ENCODE measurements around the gene DPYD.

DPYD gene

DNA sequence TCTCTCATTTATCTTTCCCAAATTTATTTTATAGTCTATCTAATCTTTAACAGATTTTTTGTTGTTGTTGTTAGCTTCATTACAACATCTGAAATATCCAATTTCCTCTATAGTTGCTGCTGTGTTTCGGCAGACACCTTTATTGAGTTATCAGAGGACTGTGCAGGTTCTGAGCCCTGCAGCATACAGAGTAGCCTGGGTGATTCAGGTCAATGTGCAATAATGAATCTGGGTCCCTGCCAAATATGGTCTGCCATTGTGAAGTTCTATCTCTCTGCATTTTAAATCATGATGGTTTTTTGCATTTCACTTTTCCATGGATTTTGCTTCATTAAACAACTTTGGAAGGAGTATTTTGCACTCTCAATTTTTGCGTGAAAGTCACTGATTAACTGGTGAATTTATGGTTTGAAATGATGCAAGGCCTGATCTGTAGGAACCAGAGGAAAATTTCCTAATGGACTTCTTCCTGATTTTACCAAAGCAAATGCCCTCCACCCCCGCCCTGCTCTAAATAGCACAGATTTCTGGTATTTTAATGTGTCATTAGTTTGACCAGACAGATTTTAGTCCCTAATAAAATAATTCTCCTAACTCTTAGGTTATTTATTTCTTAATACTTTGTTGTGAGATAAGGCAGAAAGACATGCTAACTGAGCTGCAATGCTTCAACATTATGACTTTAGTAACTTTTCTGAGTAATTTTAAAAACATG is 797.0 kb downstream of the DPYD start:
- DNase-seq: no peak

DNA sequence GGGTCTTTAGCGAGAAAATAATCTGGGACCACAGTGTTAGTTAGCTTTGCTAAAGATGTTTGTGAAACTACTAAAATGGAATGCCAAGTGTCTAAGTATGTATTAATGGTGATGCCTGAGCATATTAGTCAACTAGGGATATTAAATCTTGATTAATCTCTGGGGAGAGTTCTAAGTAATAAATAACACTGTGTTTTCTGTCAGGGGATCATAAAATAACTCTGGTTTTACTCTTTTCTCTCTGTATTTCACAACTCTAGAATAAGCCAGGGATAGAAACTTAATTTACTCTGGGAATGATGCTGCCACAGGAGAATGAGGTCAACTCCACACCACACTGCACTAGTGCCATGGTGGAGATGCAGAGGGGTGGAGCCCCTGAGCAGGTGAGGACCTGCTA is 800.0 kb downstream of the DPYD start:
- DNase-seq: no peak

DNA sequence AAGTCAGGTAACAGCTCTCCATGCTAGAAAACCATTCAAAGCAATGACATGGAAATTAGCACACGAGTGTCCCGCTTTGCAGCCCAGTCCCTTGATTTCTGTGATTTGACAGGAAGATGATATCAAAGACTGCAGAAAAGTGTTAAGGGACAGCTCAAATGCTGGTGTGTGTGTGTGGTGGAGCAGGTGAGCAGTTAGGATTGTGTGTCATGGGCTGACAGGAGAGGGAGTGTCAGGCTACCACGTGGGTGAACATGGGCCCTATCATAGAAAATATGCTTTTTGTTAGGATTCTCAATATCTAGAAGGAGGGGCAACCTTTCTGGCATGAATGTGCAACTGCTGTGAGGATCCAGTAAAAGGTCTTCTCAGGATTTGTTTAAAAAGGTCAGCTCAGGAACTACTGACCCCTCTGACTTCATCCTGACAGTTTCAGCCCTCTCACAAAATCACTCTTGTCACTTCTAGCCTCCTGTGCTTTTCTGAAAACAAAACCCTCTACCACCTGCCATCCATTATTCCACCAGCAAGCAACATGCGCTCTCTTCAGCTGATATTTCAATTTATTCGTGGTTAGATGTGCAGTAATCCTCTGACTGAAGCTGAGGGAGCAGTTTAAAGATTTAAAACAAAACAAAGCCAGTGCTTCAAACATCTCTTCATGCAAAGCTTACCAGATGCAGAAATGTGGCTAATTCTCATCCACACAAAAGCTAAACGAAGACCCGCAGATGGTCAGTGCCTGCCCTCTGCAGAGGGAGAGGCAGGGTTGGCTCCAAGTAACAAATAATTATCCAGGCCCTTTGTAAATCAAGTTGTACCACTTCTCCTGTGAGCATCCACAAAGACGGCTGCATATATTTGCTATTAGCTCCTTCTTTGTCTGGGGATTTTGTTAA is 801.3 kb downstream of the DPYD start:
- no peak for DNase-seq

DNA sequence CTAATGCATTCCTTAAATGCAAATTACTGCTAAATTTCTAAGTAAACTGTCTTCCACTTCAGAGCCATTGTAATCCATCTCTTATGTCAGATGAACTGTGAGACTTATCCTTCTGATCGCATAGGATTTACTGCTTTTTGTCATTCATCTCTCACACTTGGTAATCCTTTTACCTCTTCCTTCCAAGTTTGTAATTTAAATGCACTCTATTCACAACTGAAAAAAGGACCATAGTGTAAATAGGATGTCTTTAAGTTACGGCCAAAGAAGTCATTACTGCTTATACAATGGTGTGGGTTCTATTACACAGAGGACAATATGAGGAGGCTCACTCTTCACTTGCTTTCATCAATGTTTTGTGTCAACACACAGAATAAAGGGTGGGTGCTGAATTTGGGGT is 806.0 kb downstream of the DPYD start:
- no peak for DNase-seq

DNA sequence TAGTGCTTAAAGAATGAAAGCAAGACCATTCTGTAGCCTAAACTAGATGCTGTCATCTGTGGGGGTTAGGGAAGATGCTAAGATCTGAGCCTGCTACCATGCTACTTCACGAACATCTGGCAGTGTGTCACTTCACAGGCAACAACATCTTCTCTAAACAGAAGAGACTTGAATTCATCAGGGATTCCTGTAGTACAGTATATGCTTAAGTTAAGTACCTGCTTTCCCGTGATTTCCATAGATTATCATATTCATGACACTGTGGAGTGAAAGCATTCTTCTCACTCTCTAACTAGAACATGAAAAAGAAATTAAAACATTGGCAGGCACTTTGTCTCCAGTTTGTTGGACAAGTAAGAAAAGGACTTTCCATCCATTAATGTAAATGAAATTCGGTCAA is 808.4 kb downstream of the DPYD start:
- DNase-seq: no peak

DNA sequence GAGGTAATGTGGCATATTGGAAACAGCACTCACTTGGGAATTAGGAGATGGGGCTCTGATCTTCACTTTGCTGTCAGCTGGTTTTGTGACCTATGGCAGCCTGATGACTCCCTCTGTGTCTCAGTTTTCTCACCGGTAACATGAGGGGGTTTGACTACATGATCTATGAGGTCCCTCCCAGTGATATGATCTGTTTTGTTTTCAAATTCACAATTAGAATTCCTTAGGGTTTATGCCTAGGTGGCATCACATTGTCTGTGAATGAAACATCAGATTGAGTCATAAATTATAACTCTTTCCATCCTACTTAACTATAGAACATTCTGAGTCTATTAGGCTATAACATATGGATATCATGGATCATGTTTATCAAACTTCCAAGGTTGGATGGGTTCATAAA is 812.7 kb downstream of the DPYD start:
- DNase-seq: no peak

DNA sequence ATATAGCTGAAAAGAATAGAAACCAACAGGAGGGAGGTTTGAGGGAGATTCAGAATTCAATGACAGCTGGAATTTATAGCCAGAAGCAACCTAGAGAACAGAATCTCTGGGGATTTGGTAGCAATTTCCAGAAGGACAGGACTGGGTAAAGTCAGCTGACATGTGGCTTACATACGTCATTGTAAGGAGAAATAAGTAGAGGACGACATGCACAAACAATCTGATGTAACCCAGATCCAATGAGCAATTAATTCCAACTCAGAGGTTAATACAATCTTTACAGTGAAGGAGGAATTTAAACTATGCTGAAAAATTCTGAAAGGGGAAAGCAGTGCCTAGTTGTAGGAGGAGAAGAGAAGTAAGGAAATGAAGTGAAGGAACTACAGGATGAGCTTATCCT is 815.3 kb downstream of the DPYD start:
- no peak for DNase-seq

DNA sequence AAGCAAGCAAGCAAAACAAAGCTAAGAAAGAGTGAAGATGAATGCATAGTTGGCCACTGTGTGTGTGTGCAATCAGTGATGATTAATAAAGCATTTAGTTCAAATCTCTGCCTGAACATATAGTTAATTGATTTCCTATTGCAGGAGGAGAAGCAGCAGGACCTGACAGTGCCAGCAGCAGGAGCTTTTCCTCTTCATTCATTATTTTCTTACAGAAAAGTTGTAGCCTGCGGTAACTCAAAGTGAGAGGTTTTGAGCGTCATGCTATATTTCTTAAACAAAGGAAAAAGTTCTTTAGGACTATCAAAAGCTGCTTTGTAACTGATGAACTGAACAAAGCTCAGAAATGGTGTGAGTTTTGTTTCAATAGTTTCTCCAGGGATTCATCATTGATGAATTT is 819.3 kb downstream of the DPYD start:
- DNase-seq: no peak

DNA sequence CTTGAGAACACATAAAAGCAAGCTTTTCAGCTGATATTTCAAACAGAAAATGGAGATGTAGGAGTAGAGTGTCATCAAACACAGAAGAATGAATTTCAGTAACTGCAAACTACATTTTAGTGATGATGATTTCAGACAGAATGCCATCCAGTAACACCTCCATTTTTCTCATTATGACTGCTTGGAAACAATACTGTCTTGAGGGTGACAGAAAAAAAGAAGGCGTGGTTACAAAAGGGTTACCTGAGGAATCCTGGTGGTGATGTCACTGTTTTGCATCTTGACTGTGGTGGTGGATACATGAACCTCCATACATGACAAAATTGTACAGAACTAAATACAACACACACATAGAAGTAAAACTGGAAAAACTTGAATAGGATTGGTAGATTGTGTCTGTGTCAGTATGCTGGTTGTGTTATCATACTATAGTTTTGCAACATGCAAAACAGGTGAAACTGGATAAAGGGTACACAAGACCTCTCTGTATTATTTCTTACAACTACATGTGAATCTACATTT is 823.4 kb downstream of the DPYD start:
- DNase-seq: no peak

DNA sequence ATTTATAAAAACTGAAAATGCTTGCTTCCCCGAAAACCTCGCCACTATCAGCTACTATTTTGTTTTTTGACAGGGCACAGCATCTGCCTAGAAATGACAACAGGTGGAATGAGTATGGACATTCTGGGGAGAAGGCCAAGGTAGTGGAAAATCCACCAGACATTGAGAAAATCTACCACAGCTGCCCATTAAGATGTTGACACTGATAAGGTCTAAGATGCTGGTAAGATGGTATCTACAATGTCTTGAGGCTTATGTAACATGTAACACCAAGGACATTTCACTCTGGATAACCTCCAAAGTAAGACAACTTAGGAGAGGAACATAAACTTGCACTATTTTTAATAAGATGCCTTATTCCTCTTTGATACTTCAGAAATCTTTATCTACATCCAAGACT is 825.1 kb downstream of the DPYD start:
- no peak for DNase-seq

DNA sequence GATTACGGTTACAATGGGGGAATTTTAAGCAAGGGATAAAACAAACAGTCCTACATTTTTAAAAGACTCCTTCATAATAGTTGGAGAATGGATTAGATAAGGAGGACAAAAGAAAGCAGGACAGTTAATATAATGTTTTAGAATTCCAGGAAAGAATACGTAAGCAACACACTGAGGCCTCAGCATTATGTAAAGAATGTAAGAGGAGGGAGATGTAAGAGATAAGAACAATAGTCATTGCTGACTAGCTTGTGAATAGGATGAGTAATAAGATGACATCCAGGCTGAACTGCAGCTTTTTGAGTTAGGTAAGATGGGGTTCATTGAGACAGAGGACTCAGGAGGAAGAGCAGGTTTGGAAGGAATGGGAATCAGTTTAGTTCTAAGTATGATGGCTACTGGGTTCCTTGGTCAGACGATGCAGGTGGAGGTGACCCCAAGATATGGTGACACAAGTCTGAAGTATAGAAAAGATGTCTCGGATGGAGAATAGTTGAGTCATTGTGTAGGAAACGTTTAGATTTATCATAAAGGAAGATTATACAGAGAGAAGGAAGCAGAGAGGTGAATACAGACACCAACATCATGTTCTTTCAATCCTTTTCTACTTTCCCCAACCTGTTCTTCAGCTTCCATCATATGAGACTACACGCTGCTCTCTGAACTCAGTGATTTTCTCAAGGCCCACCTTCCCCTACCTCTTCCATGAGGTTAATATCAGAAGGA is 826.4 kb downstream of the DPYD start:
- DNase-seq: no peak

DNA sequence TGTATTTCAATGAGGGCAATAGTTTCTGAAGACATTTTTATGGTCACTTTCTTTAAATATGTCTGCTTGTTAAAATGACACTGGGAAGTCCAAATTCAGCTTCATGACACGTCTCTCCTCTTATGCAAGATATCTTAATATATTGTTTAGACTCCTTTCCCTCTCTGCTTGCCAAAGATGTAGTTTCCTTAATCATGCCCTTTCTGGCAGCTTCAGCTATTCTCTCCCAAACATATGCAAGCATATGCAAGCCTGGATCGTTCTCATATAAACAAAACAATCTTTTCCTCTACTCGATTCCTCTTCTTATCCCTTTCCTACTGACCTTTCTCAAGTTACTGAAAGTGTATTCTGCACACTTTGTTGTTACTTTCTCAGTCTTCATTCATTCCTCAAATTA is 827.1 kb downstream of the DPYD start:
- no peak for DNase-seq

DNA sequence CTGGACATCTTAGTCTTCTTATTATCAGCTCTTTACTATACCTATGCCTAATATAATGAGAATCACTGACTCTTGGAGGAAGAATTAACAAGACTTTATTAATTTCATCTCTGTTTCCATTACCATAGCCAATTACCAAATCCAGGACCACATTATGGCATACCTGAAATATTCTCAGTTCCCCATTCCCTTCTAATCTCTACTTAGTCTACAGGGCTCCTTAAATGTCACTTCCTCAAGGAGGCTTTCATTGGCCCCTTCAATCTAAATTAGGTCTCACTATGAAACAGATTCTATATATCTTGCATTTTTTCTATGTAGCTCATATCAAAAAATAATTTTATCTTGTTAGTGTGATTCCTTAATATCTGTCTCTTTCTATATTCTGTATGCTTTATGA is 828.0 kb downstream of the DPYD start:
- DNase-seq: no peak

DNA sequence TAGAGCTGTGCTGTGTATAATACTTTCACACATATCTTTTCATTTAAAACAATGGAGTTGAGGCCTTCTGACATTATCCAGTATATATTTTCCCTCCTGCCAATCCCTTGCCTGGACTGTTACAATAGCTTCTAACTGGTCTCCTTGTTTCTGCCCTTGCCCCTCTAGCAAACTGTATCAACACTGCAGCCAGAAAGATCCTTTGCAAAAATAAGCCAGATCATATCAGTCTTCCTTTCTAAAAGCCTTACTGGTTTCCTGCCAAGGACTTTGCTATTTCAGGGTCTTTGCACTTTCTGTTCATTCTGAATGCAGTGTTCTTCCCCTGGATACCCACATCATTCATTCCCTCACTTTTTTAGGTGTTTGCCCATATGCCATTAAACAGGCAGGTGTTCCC is 829.2 kb downstream of the DPYD start:
- DNase-seq: no peak

DNA sequence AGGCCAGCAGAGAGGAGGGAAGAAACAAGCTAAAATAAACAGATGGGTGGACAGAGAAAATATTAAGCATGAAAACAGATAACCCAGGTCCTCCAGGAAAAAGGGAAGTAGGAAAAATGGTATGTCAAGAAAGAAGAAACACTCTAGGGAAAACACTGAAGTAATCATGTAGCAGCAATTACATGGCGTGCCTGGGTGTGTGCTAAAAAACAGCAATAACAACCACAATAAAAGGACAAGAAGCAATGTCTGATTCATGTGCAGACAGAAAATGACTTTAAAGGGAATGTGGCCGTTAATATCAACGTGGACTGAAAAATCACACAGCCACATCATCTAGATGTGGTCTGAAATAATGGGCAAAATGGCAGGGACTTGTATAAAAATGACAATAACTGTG is 829.6 kb downstream of the DPYD start:
- DNase-seq: no peak

DNA sequence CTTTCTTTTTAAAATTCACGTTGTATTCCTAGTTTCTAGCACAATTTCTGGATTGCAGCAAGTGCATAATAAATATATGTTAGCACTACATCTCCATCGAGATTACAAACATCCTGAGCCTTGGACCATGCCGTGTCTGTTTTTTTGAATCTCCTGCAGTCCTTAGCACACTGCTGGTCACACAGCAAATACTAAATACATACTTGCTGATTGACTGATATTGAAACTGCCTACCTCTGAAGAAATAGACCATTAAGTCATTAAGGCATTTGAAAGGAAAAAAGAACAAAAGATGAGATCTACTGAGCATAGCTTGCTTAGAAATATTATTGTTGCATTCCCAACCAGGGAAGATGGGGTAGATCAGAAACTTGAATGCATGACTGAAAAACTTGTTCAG is 830.1 kb downstream of the DPYD start:
- DNase-seq: no peak

DNA sequence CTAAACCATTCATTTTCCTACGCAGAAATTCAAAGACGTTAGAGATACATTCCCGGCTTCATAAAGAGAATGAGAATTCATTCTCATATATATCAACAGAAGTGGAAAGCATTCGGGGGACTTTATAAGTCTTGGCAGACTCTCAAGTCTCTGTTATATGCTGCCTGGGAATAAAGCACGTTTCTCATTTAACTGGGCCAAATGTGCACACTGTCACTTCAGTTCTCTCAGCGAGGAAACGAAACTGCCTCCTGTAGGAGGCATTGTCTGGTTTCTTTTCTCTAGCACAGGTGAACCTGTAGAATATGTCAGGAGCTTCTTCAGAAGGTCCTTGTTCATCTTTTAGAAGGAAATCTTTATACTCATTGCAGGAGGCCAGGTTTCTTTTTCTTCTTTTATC is 831.7 kb downstream of the DPYD start:
- no peak for DNase-seq

DNA sequence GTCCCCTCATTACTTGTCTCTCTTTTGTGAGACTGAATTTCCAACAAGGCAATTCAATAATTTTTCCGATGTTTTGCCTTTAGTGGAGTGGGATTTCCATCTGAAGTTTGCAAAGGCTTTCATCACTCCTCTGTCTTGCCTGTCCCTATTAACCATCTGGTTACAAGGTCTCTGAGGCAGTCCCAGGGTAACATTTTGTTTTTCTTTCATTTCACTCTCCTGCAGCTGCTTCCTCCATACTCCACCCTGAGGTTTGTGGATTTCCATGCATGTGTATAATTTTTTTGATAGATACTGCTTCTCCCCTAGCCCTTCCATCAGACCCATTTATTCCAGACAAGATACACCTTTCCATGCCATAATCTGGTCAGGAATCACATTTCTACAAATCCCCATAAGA is 832.4 kb downstream of the DPYD start:
- DNase-seq: no peak

DNA sequence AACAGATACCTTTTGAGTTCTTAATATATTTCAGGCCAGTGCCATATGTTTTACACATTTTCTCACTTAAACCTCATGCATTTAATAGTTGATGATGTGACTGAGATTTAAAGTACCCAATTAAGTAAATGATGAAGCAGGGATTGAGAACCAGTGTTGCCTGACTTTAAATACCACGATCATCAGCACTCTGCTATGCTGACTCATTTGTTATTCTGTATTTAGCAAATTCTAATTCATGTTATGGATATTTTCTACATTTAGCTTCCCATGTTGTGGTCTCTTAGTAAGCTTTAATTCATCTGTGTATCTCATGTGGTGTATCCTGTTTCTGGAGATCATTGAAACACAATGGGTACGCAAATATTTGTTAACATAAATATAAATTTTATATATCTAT is 836.3 kb downstream of the DPYD start:
- DNase-seq: no peak

DNA sequence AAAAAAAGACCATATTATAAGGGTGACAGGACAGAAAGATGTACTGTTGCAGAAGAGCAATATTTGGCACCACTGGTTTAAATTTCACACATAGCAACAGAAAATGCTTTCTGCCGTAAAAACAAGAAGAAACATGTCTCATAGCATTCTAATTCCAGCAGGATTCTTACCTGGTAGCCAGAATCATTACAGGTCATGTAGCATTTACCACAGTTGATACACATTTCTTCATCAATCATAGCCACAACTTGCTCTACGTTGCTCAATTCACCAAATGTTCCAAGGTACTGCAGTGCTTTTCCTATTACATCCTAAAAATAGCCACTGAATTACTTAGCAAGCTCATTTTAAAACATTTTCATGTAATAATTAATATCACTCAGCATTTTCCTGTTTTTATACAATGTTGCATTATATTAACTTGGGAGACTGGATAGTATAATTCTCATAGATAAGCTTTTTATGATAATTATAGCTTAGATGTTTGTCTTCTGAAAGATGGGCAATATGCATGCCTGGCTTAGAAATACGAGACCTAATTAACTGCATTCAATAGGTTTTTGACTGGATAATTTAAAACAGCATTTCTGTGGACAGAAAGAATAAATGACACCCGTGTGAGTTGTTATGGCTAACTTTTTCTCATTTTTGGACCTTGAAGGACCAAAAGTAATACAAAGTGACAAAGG is 838.5 kb downstream of the DPYD start:
- DNase-seq: no peak

DNA sequence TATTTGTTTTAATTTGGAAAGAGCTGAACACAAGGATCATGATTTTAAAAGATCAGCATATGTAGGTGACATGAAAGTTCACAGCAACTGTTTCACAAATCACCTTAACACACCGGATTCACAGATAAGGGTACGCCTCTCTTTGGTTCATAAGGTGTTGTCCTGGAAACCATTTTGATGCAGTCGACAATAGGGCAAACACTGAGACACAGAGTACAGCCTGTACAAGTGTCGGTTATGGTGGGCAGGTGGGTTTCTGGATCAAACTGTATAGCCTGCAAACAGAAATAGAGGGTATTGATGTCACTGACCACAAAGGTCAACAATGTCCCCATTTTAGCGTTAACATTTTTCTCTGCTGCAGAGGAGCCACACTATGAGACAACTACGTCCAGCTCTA is 842.0 kb downstream of the DPYD start:
- no peak for DNase-seq

DNA sequence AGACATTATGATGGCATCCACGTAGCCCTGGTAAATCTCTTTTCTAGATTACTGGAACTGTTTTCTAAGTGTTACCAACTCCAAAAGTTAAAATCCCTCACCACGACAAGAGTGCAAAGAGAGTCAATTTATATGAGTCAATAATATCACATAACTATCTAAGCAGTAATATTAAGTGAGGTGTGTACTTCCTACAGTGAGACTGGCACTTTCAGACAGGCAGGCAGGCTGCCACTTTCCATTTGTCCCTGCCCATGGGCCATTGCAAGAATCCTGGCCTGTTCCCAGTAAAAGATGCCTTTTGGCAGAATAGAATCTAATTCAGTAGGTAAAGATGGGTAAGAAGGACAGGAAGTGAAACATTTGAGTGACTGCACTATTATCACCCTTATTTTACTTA is 843.6 kb downstream of the DPYD start:
- no peak for DNase-seq

DNA sequence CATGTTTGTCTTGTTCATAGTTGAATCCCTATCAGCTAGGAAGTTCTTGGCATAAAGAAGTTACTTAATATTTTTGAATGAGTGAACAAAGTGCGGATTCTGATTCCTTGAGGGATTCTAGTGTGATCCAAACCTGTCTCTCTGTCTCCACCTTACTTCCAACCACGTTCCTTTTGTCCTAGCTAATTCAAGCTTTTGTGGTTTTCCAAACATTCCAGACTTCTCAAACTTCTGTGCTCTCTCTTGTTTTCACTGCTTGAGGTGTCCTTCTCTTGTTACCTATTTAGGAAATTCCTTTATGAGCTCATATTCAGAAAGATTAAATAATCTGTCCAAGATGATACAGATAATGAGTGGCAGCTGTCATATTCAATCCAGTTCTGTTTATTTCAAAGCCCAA is 846.1 kb downstream of the DPYD start:
- DNase-seq: no peak
